ENCODE data around the gene CEP104.

- TF ChIP-seq CTCF (IDR thresholded peaks at IDR 0.05; ENCODE audit: poor library complexity, severe bottlenecking) (no peak), EP300 (conservative IDR thresholded peaks at IDR 0.05; ENCODE audit: poor library complexity, severe bottlenecking) (no peak), SMC3 (conservative IDR thresholded peaks at IDR 0.05; ENCODE audit: poor library complexity) (no peak), REST (IDR thresholded peaks at IDR 0.05; ENCODE audit: borderline replicate concordance) (no peak), TAF1 (IDR thresholded peaks at IDR 0.05; ENCODE audit: low read depth) (no peak), POLR2AphosphoS5 (IDR thresholded peaks at IDR 0.05) (no peak)
These were observed 66.5 kb downstream of the CEP104 start for GRCh38 chr1:3790500-3790923.

Data from neural cell (in vitro differentiated cells).